ENCODE measurements around the gene SNX7.

GRCh38 chr1:98769162-98769561, 107.6 kb downstream of the SNX7 start:
- TF ChIP-seq CTCF (IDR thresholded peaks at IDR 0.05) (no peak), POLR2AphosphoS5 (IDR thresholded peaks at IDR 0.05) (no peak)
